HUDEP-2 (cell line): Measurements from ENCODE around the gene CLDN24.
"Not testable (repeated sequence)": the region's sequence is repeated elsewhere in the genome, so short reads cannot be mapped to it uniquely, and the experiment has no call there.

Experiments used
- DNase-seq, 76 experiments: peaks; one replicate each; lab custom pipeline; 2025; ENCODE audit not compliant: unreplicated experiment in 76 of 76; lab: John Stamatoyannopoulos, UW

CLDN24 gene

GRCh38 chr4:183347566-183347965 is 25.3 kb upstream of the CLDN24 start:
- no peak for DNase-seq

GRCh38 chr4:183347146-183347545 is 24.9 kb upstream of the CLDN24 start:
- no peak for DNase-seq

DNA sequence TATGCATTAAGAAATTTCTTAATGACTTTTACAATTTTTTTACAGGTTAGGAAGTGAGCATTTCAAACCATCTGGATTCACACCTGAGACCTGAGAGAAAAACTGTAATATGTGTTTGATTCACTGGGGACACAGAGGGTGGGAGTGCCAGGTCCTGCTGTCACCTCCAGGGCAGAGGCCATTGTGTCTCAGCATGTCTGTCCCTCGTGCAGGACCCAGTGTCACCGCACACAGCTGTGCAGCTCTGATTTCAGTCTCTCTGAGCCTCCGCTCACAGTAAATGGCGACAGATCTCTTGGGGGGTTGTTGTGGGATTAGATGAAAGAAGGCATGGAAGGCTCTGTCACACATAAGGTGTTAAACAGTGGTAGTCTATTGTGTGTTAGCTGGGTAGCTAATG is 23.0 kb upstream of the CLDN24 start:
- DNase-seq, result no peak

- no peak for DNase-seq
Measured at GRCh38 chr4:183344523-183345255, 22.5 kb upstream of the CLDN24 start.

GRCh38 chr4:183343730-183344129 is 21.5 kb upstream of the CLDN24 start:
- DNase-seq, result no peak

DNA sequence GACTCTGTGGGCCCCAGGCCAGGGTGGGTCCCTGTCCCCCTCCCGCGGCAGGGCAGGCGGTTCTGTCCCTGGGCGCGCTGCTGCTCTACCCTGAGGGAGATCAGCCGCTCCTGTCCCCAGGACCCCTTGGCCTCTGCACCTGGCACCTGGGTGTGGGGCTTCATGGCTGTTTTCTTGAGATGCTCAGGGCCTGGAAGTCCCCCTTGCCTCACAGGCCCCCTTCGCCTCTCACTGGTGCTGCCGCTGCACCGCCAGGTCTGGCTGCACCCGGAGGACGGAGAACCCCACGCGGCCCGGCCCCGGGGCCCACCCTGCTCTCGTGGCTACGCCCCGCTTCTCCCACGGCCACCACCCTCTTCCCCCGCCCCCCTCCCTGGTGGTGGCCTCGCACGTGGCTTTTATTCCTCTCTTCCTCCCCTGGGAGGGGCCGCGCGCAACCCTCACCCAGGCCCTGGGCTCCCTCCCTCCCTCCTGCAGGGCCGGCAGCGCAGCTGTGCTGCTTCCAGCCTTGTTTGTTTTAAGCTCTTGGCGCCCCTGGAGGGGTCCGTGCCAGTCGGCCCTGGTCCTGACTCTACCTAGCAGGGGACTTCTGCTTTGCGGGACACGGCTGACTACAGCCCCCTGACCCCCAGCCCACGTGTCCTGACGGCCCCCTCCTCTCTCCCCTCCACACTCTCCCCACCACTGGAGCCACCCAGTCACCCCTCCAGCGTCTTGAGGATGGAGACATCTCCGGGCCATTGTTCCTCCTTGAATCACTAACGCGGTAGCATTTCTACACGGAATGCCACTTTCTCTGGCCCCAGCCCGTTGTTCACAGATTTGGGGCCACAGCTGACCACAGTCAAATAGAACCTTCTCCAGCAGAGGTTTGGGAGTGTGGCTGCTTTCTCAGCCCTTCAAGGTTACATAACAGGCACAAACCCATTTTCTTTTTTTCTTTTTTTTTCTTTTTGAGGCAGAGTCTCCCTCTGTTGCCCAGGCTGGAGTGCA is 20.6 kb upstream of the CLDN24 start:
- DNase-seq, result peak in 3 of 76 experiments; percentile 5 to 11 (median 9)

DNA sequence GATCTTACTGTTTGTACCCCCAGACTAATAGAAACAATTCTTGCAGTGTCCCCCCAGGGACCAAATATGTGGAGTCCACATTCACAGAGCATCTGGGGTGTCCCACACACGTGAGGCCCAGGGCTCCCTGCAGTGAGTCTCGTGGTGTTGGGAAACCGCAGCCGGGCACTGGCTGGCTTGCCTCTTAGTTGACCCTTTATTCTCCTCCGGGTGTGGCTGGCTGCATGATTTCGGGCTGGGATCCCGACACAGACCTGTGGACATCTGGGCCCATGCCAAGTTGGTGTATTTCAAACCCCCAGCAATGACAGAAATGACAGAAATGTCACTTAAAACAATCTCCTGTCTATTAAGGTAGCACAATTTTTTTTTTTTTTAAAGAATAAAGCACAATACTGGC is 15.6 kb upstream of the CLDN24 start:
- no peak for DNase-seq

DNA sequence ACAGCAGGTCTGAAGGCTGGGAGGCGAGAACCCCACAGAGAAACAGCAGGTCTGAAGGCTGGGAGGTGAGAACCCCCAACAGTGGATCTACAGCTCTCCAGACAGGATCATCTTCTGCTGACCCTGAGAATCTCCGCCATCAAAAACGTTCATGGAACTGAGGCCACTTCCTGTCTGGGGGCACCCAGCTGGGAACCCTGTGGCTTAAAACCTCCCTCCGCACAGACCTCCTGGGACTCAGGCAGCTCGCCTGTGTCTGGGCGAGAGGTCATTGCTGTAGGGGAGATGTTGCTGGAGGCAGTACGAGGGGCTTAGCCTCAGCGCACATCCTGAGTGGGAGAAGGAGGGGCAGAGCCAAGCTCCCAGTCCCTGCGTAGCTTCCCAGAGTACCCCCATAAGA is 15.1 kb upstream of the CLDN24 start:
- DNase-seq, result no peak

DNA sequence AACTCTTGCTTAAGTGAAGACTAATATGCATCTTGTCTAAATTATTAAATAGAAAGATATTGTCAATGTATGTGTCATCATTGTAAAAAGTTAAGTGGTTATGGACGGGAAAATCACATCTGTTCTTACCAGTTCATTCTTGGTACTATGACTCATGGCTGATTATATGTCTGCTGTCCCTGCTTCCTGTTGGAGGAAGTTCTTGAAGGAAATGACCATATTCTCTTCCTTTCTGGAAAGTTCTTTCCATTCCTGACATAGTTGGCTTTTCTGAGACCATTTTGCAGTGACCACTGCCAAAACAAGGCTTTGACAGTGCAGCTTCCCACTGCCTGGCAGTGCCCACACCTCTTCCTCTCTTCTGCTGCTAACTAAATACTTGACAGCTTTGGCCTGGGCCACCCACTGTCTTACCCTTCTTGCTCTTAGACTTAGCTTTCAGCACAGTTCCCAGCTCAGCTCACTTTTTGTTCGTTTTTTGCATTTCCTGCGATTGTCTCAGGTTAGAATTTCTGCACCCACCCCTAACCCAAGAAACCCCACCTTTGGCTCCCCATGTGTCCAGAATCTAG is 13.2 kb upstream of the CLDN24 start:
- peak in 1 of 76 experiments; percentile 6 for DNase-seq

DNA sequence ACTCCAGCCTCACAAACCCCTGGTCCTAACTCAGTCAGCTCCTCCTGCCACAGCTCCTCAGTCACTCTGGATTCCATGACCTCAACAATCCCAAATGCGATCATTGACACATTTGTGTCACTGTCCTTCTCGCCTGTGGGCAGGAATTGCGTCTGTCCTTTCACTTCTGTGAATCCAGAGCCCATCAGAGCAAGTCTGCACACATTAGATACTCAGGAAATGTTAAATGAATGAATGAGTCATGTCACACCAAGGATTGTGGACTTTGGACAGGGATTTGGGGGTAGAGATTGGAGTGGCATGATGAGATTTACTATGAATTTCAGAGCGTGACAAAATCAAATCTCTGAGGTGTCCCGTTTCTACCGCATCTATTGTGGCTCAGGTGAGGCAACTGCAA is 11.8 kb upstream of the CLDN24 start:
- no peak for DNase-seq

- DNase-seq, result no peak
Measured at GRCh38 chr4:183333202-183333601, 11.0 kb upstream of the CLDN24 start.

DNA sequence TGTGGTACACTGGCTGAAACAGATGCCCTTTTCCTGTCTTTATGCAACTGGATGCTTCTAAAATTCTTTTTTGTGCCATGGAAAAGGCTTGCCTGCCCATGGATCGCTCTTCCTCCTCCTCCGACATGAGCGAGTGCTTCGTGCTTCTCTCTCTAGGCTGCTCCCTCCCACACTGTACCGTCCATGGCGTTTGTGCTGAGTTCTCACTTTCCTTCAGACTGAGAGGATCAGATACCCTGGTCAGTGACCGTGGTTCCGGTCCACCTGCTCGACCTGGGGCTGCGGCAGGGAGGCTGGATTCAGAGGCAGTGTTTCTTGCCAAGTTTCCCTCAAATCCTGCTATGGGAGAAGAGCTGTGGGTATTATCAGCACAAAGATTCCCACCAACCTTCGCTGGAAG is 10.2 kb upstream of the CLDN24 start:
- no peak for DNase-seq

- no peak for DNase-seq
Measured at GRCh38 chr4:183330841-183331240, 8.6 kb upstream of the CLDN24 start.

- DNase-seq, result no peak
Measured at GRCh38 chr4:183329954-183330742, 7.9 kb upstream of the CLDN24 start.

DNA sequence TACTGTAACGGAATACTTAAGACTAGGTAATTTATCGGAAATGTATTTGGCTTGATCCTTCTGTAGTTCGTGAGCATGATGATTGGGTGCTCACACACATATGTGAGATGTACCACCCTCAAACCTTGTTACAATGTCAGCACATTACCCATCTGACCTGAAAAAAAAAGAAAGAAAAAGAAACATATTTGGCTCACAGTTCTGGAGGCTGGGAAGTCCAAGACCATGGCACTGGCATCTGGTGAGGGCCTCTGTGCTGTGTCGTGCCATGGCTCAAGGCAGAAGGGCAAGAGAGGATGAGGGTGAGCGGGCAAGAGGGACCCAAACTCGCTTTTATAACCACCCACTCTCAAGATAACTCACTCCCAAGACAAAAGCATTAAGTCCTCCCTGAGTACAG is 7.0 kb upstream of the CLDN24 start:
- no peak for DNase-seq

GRCh38 chr4:183328832-183329231 is 6.6 kb upstream of the CLDN24 start:
- DNase-seq, result no peak

- no peak for DNase-seq
Measured at GRCh38 chr4:183327827-183328226, 5.6 kb upstream of the CLDN24 start.

GRCh38 chr4:183326853-183327252 is 4.6 kb upstream of the CLDN24 start:
- DNase-seq, result no peak

DNA sequence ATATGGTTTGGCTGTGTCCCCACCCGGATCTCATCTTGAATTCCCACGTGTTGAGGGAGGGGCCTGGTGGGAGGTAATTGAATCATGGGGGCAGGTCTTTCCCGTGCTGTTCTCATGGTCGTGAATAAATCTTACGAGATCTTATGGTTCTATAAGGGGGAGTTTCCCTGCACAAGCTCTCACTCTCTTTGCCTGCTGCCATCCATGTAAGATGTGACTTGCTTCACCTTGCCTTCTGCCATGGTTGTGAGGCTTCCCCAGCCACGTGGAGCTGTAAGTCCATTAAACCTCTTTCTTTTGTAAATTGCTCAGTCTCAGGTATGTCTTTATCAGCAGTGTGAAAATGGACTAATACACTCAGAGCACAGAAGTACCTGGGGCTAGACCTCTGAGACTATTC is 4.2 kb upstream of the CLDN24 start:
- DNase-seq, result not testable (repeated sequence)

DNA sequence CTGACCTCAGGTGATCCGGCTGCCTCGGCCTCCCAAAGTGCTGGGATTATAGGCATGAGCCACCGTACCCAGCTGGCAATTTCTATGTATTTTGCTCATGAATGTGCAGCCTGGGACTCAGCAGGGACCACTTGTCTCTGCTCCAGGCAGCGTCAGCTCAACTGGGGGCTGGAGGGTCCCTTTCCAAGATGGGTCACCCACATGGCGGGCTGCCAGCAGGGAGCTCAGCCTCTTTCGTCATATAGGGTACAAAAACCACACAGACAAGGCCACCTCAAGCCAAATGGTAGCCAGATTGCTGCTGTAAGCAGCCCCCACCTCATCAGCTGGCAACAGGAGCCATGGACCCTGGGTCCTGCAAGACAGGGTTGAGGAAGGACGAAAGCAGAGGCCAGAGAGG is 2.4 kb upstream of the CLDN24 start:
- DNase-seq, result no peak

DNA sequence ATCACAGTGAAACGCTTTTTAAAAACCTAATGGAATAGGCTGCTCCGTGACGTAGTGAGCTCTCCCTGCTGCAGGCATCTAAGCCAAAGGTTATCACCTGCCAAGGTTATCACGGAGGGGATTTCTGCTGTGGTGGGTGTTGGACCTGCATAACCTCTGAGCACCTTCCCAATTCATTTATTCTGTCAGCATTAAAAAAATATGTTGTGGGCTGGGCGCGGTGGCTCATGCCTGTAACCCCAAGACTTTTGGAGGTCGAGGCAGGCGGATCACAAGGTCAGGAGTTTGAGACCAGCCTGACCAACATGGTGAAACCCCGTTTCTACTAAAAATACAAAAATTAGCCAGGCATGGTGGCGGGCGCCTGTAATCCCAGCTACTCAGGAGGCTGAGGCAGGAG is 1.8 kb upstream of the CLDN24 start:
- DNase-seq, result not testable (repeated sequence)
